Heart left ventricle (tissue), 13 donors: Measurements from ENCODE around the gene STH.

ENCODE experiments used
- CTCF ChIP-seq, 12 donors: fragments of 200-600 bp; sonication (generic) in 4 of 12; IDR thresholded peaks; one replicate each; pipeline versions ENCODE4 v1.5.0 to v1.8.0; 2018 to 2022; ENCODE audit warnings: antibody characterized with exemption in 12 of 12, mild to moderate bottlenecking in 5 of 12
- POLR2A ChIP-seq, 2 donors: fragments of 450-650 bp; IDR thresholded peaks; one replicate each; pipeline ENCODE4 v1.6.1; 2017; ENCODE audit warnings: antibody characterized with exemption in 2 of 2, mild to moderate bottlenecking in 2 of 2, moderate library complexity in 2 of 2
- donor health status: ischemic (EF 13 %, LVEDD 7.1; RV severe dilation, severe dysfunction).
- donor health status: DM: no; HTN: yes; CAD: no.
- donor health status: DM: no; HTN: no; CAD: no.
- donor health status: ischemic (EF 25% LVEDD 6.9; RV normal size, moderate dysfunction).
- donor health status: ischemic (EF 25% LVEDD 5.7; RV mildly dilated, moderate dysfunction).
- donor health status: ischemic (EF 35%, LVEDD 5.7; RV mildly dilated, moderate dysfunction).
- donor health status: nonischemic (EF 11% LVEDD 7.7; RV severe dilation, severe dysfunction).
- donor health status: DM: yes; HTN: yes; CAD: no.
- donor health status: PGD.
- donor health status: ischemic (EF 29% LVEDD 5.4; RV normal size, mild dysfunction).
- donor health status: nonischemic (EF 23%, LVEDD 6.1; RV moderate dilation, normal function).

- TF ChIP-seq CTCF (IDR thresholded peaks at IDR 0.05): no peak
- TF ChIP-seq POLR2A (IDR thresholded peaks at IDR 0.05): no peak
These were observed 39.9 kb downstream of the STH start for GRCh38 chr17:46038937-46039336.
